Measurements from ENCODE around the gene RAD51B. TPM values are rescaled to one million over a fixed set of nuclear protein-coding genes. Genes with fewer than 3 reads are reported as not detected.

The RAD51B gene
- total and polyA plus RNA-seq, 9 of the 15 experiments (the other 6 are each of a cell fraction or from before 2014, with no cell fraction given), result 8.5 to 17.3 (median 11.3) TPM

GRCh38 chr14:68088451-68088854 is 268.9 kb downstream of the RAD51B start:
- no TSS peak for BruUV-seq (replicated peaks)
- Histone ChIP-seq H3K9ac (ENCODE audit: insufficient read depth in 1 of 2, low read depth in 2 of 2, low read length in 2 of 2) (no peak overlapping the region), H3K4me3 (no peak overlapping the region)

More at GRCh38 chr14:68088451-68088854, 268.9 kb downstream of the RAD51B start:
- CTCF ChIA-PET (ENCODE audit: low intra/inter-chr PET ratio), result no interaction called here
- WGBS (ENCODE audit: insufficient coverage, low coverage, missing lambda C conversion rate), result 33% methylated on average over 1 of the region's 5 CpGs
- ATAC-seq (no peak), DNase-seq (ENCODE audit: extremely low read depth in 1 of 4, low spot score in 3 of 4) (no peak), FAIRE-seq (no peak)
- Histone ChIP-seq H3K27ac (ENCODE audit: extremely low read depth, low read depth, low read length) (no peak overlapping the region), H3K9me1 (ENCODE audit: control insufficient read depth, insufficient read depth, low read length) (no peaks in the 10 kb centered on the region), H3K79me2 (ENCODE audit: control insufficient read depth, insufficient read depth, low read length) (no peaks in the 10 kb centered on the region), H2AFZ (ENCODE audit: low read depth, low read length) (no peak overlapping the region), H3K4me1 (replicated peaks in 1 of 2; ENCODE audit: control insufficient read depth in 2 of 2, insufficient read depth in 2 of 2, low read length in 2 of 2) (peaks cover 4 to 5% of the 10 kb centered on the region in 2 experiments; a peak in 3 of 5 replicates), H3K27me3 (ENCODE audit: control insufficient read depth in 2 of 2, insufficient read depth in 2 of 2, low read length in 2 of 2) (no peaks in the 10 kb centered on the region), H4K20me1 (replicated peaks; ENCODE audit: control insufficient read depth, insufficient read depth, low read length) (no peaks in the 10 kb centered on the region), H3K36me3 (ENCODE audit: control insufficient read depth, insufficient read depth, low read length) (no peaks in the 10 kb centered on the region), H3K4me2 (ENCODE audit: insufficient read depth, low read length) (no peak overlapping the region), H3K9me3 (replicated peaks; ENCODE audit: control insufficient read depth, insufficient read depth, low read depth, low read length) (no peaks in the 10 kb centered on the region)
- intact Hi-C loops (cut with micrococcal nuclease), result loop anchor here (10.0 kb wide), 1 partner anchor 156 kb away; no protein-coding TSS in a partner anchor
- in situ Hi-C loops (cut with MboI), result no loop called here
- no peak for TF ChIP-seq NUFIP1 (IDR thresholded peaks at IDR 0.05; ENCODE audit: partially characterized antibody)
- TF ChIP-seq KLF16 (IDR thresholded peaks at IDR 0.05), result no peak
- TF ChIP-seq HINFP (tag; conservative IDR thresholded peaks at IDR 0.05; ENCODE audit: low read depth), result no peak
- no peak for TF ChIP-seq MAFG (tag; conservative IDR thresholded peaks at IDR 0.05)
- no peak for TF ChIP-seq FOXJ2 (tag; IDR thresholded peaks at IDR 0.05)
- TF ChIP-seq NCOA1 (IDR thresholded peaks at IDR 0.05; ENCODE audit: low read depth), result no peak
- POLR2A ChIA-PET, result no interaction called here

Measured in K562 (cell line).